Peyer's patch (tissue), 4 donors: Measurements from ENCODE around the gene UTF1.

ENCODE experiments used
- POLR2A ChIP-seq, 2 donors: fragments of 450-650 bp; IDR thresholded peaks; one replicate each; pipeline ENCODE4 v1.5.1; 2017; ENCODE audit warnings: antibody characterized with exemption in 2 of 2, mild to moderate bottlenecking in 2 of 2, moderate library complexity in 2 of 2
- TF ChIP-seq, protein P1 (sequence below), 6 experiments: fragments of 450-650 bp in 4 of 6; fragments of 200-600 bp in 2 of 6; sonication (generic) in 1 of 6; IDR thresholded peaks; one replicate each; pipeline ENCODE4 v1.5.1; 2017 to 2019; ENCODE audit warnings: antibody characterized with exemption in 6 of 6, mild to moderate bottlenecking in 3 of 6, moderate library complexity in 1 of 6

DNA sequence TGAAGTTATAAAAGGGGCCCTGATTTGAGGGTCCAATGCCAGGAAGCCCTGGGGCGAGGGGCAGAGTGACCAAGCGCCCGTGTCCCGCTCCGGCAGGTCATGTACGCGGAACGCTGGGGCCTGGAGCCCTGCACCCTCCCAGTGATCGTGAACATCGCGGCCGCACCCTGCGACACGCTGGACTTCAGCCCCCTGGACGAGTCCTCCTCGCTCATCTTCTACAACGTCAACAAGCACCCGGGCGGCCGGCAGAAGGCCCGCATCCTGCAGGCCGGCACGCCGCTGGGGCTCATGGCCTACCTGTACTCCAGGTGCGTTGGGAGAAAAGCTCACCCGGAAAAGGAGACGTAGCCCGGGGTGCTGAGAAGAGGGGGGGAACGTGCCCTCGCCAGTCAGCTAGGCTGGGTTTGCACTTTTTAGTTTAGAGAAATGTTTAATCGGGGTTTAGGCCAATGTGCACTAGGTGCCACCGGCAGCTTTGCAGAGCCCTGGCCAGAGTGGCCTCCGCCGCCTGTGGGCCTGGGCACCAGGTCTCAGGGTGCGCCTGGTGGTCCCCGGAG, 22.9 kb upstream of the UTF1 start:
- TF ChIP-seq, protein P1, sequence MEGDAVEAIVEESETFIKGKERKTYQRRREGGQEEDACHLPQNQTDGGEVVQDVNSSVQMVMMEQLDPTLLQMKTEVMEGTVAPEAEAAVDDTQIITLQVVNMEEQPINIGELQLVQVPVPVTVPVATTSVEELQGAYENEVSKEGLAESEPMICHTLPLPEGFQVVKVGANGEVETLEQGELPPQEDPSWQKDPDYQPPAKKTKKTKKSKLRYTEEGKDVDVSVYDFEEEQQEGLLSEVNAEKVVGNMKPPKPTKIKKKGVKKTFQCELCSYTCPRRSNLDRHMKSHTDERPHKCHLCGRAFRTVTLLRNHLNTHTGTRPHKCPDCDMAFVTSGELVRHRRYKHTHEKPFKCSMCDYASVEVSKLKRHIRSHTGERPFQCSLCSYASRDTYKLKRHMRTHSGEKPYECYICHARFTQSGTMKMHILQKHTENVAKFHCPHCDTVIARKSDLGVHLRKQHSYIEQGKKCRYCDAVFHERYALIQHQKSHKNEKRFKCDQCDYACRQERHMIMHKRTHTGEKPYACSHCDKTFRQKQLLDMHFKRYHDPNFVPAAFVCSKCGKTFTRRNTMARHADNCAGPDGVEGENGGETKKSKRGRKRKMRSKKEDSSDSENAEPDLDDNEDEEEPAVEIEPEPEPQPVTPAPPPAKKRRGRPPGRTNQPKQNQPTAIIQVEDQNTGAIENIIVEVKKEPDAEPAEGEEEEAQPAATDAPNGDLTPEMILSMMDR (IDR thresholded peaks at IDR 0.05) = no peak
- TF ChIP-seq POLR2A (IDR thresholded peaks at IDR 0.05) = no peak
